ENCODE results near the gene LRRK1.

DNA sequence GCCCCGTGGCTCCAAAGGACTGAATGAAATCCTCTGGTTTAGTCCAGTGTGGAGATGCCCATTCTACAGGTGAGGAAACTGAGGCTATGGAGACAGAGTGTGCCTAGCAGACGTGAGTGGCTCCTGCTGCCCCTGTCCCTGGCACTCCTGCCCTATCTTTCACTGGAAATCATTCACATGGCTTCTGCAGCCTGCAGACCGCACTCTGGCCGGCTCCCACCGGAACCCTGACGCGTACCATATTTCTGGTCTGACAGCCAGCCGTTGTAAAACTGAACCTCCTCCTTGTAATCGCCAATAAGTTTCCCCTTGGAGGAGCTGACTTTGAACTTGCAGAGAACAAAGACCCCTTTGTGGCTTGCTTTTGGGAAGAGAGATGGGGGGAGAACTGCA is 196.2 kb downstream of the LRRK1 start:
- no peak for TF ChIP-seq POLR2A (IDR thresholded peaks at IDR 0.05; ENCODE audit: low read depth, low read length)
- TF ChIP-seq TAF1 (IDR thresholded peaks at IDR 0.05; ENCODE audit: low read depth, low read length), result no peak
- no peak for TF ChIP-seq PAX5 (IDR thresholded peaks at IDR 0.05; ENCODE audit: insufficient read depth, low read length, severe bottlenecking)

Data from GM12891 (cell line).